T47D (cell line): ENCODE data around the gene TOMM22.
"Not testable (repeated sequence)": the region's sequence is repeated elsewhere in the genome, so short reads cannot be mapped to it uniquely, and the experiment has no call there.

Experiments
- DNase-seq, 2 experiments: peaks; one replicate each; pipeline versions ENCODE4 v3.0.0 to v3.0.0-alpha.2; 2011 to 2012; ENCODE audit warnings: low read depth in 1 of 2, low spot score in 1 of 2
- JUND ChIP-seq: IDR thresholded peaks from 2 replicates; pipeline ENCODE4 v1.6.1; 2012; ENCODE audit warnings: low read depth
- in situ Hi-C: cut with HindIII; loops from 2 replicates; pipeline ENCODE4 v1.10.0; 2016; ENCODE audit warnings: low sequenced_read_pairs, low pct_unique_long_range_greater_than_20kb

Gene TOMM22

DNA sequence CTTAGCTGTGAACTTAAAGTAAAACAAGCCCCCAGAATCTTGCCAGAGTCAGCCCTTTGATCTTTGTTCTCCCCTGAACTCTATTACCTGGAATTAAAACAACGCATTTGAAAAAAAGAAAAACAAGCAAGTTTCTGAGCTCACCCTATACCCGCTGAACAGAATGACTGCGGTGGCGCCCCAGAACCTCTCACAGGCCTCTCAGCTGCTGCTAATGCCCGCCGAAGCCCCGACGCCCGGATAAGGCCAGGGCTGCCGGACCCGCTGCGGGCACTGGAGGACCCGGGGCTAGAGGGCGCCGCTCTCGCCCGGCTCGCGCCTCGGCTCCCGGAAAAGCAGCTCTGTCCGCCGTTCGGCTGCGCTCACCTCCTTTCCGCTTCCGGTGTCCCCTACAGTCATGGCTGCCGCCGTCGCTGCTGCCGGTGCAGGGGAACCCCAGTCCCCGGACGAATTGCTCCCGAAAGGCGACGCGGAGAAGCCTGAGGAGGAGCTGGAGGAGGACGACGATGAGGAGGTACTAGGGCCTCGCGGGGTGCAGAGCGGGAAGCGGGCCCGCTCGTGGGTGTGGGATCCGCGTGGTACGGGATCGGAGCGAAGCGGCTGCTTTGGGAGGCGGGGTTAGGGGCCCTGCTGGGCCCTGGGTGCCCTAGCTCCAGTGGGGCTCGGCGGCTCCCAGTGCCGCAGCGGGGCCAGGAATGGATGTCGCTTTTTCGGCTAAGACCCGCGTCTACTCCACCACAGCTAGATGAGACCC, at the start of gene TOMM22:
Gene TOMM22 (plus strand): TSS at position 376 of the 754 bp plus-strand sequence. CDS start 22 bp downstream, at position 398.
- DNase-seq = peak; percentile 84
- no peak for TF ChIP-seq JUND
- in situ Hi-C loops = no loop called here

DNA sequence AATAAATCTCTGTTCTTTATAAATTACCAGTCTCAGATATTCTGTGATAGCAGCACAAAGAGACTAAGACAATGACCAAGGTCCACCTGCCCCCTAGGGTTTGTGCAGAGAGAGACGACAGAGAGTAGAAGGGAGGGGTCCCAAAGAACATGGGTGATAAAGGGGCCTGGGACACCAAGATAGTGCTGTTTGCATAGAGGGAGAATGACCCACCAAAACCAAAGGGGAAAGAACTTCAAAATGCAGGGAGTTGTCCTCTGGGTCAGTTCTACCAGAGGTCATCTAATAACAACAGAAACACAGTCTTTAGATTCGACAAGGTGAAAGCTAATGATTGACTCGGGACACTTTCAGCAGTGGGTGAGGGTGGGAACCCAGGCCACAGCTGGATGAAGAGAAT, 49.2 kb upstream of the TOMM22 start:
- no peak for TF ChIP-seq JUND
- no peak for DNase-seq
- in situ Hi-C loops = no loop called here

DNA sequence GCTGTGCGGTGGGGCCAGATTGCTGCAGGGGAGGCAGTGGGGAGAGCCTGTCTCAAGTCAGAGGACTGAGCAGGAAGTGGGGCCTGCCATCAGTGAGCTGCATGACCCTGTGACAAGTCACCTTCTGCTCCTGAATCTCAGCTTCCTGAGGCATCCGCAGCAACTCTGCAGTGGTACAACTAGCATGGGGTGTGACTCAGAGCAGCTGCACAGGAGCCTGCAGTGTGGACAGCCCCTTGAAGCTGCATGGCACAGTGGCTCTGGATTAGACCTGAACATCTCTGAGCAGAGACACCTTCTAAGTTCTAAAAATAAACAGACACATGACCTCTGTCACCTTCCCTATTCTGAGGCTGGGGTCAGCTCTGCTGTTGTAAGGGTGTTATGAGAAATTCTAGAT, 43.5 kb upstream of the TOMM22 start:
- no peak for TF ChIP-seq JUND
- no peak for DNase-seq
- in situ Hi-C loops = no loop called here

DNA sequence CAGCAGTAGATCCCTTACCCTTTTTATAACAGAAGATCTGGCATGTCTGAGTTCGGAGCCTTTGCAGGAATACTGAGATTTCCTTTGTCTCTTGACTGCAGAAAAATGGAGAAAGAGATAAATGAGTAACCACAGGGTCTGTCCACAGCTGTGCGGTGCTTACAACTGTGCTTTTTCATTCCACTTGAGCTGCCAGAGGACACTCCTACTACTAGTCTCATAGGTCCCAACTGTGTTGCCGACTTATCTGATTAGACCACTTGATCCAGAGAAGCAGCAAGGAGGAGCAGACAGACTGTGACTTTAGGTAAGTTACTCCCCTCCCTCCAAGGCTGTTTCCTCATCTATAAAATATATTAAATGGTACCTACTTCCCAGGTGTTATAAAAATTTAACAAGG, 43.0 kb upstream of the TOMM22 start:
- in situ Hi-C loops = no loop called here
- no peak for TF ChIP-seq JUND
- DNase-seq = no peak

DNA sequence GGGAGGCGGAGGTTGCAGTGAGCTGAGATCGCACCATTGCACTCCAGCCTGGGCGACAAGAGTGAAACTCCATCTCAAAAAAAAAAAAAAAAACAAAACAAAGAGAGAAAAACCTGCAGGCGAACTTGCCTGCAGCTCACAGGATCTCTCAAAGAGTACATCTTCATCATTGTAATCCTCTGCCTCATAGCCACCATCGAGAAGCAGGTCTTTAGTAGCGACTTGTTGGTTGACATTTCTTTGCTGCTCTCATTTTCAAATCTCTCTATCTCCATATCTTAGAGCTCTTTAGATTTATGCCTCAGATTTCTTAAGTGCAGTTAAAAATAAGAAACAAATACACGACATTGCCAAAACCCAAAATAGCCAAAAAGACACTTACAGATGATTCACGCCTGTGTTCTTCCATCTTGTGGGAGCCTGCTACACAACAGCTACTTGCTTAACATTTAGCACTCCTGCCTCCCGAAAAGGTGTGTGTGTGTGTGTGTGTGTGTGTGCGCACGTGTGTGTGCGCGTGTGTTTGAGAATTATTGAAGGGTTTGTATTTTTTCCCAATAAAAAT, 40.2 kb upstream of the TOMM22 start:
- in situ Hi-C loops = no loop called here
- no peak for TF ChIP-seq JUND
- no peak for DNase-seq

DNA sequence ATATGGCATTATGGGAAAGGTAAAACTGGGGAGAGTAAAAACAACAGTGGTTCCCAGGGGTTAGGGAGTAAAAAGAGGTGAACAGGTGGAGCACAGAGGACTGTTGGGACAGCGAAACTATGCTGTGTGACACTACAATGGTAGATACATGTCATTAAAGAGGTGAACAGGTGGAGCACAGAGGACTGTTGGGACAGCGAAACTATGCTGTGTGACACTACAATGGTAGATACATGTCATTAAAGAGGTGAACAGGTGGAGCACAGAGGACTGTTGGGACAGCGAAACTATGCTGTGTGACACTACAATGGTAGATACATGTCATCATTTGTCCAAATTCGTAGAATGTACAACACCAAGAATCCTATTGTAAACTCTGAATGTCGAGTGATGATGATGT, 37.5 kb upstream of the TOMM22 start:
- in situ Hi-C loops = not testable (repeated sequence)

DNA sequence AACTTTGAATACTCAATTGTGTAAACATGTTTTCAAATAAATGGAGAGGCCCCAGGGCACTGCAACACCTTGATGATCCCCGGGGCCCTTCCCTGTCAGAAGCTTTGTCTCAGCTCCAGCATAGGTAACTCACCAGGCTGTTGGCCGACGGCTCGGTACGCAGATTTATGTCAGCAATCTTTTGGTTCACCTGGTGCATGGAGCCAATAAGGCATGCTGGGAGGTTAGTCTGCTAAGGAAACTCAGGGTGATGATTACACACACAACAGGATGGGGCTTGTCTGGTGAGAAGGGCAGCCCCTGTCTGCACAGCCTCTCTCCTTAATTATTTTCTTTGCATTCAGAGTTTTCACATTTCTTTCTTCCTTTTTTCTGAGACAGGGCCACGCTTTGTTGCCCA, 36.3 kb upstream of the TOMM22 start:
- DNase-seq = no peak
- in situ Hi-C loops = no loop called here
- TF ChIP-seq JUND = no peak

More for the DNA sequence above, 37.5 kb upstream of the TOMM22 start:
- not testable (repeated sequence) for DNase-seq

DNA sequence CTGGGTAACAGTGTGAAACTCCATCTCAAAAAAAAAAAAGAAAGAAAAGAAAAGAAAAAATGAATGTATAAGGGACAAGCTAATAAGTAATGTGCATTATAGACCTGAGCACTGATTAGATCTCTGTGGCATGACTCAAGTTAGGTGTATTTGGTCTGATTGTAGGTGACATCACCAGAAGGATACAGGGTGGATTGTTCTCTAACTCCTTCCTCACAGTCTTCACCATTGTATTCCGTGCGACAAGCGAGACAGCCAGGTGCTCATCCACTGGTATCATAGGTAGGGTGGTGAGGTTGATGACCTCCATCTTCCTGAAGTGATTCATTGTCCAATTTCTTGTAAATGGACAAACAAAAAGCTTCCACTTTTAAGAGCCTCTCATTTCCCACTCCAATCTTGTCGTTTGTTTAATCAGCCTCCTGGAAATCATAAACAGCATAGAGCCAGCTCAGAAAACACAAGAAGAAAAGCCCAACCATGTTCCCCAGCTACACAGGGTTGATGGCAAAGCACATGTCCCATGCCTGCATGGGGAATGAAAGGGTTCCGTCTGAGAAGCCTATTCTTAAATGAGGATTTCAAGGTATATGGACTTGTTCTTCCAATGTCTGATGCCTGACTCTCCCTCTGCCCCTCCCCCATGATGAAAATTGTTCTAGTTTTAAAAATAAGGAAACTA, 31.8 kb upstream of the TOMM22 start:
- TF ChIP-seq JUND = no peak
- no peak for DNase-seq
- in situ Hi-C loops = no loop called here

DNA sequence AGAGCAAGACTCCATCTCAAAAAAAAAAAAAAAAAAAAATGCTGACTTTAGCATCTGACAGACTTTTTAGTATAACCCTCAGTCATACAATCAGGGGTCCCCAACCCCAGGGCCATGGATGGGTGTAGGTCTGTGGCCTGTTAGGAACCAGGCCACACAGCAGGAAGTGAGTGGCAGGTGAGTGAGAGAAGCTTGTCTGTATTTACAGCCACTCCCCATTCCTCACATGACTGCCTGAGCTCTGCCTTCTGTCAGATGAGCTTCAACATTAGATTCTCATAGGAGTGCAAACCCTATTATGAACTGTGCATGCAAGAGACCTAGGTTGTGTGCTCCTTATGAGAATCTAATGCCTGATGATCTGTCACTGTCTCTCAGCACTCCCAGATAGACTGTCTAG, 28.9 kb upstream of the TOMM22 start:
- DNase-seq = no peak
- TF ChIP-seq JUND = no peak
- in situ Hi-C loops = no loop called here

DNA sequence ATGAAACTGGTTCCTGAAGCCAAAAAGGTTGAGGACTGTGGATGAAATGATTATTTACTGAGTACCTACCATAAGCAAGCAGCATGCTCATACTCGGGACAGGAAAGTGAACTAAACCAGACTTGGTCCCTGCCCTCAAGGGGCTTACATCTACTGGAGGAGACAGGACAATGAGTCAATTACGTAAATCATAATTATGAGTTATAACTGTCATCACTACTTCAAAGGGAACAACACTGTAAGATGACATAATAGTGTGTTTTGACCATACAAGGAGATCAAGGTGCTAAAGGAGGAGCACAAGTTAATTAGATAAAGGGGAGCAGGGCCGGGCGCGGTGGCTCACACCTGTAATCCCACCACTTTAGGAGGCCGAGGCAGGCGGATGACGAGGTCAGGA, 28.0 kb upstream of the TOMM22 start:
- in situ Hi-C loops = no loop called here
- no peak for DNase-seq
- TF ChIP-seq JUND = no peak

DNA sequence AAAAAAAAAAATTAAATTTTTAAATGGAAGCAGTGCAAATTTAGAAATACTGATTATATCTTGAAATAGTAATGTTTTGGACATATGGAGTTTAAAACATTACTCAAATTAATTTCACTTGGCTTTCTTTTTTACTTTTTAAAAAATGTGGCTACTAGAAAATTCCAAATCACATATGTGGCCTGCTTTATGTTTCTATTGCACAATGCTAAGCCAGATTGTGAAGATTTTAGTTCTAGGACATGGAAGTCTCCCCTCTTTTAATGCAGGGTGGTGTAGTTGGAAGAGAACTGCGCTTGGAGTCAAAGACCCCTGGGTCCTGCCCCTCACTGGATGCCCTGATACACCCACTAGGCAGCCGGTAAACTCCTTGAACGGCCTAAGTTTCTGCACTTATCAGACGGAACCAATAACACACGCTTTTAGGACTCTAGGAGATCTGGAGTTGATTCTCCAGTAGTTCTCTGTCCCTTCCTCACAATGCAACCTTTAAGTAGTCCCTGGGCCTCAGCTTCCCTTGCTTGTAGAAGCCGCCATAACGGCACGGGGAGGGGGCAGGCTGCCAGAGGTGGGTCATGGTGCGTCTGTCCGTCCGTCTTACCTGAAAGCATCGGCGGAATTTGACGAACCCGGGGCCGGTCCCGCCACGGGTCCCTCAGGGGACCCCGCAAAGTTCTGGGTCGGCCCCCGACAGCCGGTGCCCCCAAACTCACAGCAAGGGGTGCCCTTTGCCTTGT, 26.1 kb upstream of the TOMM22 start:
- in situ Hi-C loops = no loop called here
- no peak for DNase-seq
- TF ChIP-seq JUND = no peak

DNA sequence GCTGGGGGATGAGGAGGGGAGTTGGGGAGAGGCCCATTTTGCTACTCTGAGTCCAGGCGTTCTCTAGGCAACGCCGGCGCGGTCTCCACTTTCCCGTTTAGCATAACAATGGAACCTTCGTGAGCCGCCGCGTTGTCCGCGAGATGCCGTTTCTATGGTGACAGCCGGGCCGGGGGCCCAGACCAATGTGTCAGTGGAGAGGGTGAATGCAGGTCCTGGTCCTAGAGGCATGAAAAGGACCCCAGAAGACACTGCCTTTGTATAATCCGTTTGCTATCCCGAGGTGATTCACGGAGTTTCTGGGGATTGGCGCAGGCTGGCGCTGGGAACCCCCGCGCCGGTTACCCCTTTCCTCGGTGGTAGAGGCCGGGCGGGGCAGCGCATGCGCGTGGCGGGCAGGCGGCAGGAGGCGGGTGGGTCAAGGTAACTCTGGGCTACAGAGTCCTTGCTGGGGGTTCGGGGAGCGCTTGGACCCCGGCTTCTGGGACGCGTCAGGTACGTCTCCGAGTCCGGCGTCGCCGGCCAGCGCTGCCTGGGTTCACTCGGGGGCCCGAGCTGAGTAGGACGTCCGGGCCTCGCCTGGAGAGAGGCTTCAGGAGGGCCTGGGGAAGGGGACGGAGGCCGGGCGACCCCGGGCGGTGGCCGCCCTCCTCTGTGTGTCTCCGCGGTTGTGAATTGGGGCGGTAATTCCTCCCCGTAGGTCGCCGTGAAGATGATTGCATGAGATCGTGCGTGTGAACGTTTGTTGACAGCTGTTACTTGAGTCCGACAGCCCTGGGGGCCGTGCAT, 25.3 kb upstream of the TOMM22 start, which contains the start of the genes CBY1 and FAM227A:
Gene CBY1 (plus strand): TSS at position 383 of the 789 bp plus-strand sequence. CDS start 11,417 bp downstream, outside the sequence.
Gene FAM227A (minus strand): TSS at position 137 of the 789 bp plus-strand sequence. CDS start 6,224 bp downstream, outside the sequence.
- no peak for TF ChIP-seq JUND
- peak; percentile 89 to 95 for DNase-seq
- in situ Hi-C loops = no loop called here
